ENCODE measurements around the gene NDRG3.
"Not testable (repeated sequence)": the region's sequence is repeated elsewhere in the genome, so short reads cannot be mapped to it uniquely, and the experiment has no call there.

NDRG3 gene

GRCh38 chr20:36641506-36641843, 104.4 kb downstream of the NDRG3 start:
- no peak for DNase-seq

- DNase-seq: not testable (repeated sequence)
Observed at GRCh38 chr20:36638876-36639400, 107.0 kb downstream of the NDRG3 start.

GRCh38 chr20:36634342-36634741, 111.5 kb downstream of the NDRG3 start:
- DNase-seq: no peak

- no peak for DNase-seq
Observed at GRCh38 chr20:36633285-36633772, 112.6 kb downstream of the NDRG3 start.

- DNase-seq: no peak
Observed at GRCh38 chr20:36632487-36633284, 113.2 kb downstream of the NDRG3 start.

DNA sequence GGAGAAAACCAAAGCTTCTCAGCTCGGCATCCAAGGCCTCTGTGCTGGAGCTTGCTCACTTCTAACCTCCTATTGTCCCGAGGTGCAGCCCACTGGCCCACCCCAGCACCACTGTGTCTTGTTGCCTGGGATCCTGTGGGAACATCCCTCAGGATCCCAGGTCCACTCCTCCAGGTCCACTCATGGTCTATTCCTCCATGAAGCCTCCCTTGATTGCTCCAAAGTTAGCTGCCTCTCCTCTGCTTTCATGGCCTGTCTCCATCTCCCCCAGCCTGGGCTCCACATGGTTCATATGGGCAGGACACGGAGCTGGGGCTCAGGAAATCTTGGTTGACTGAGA, 113.8 kb downstream of the NDRG3 start:
- no peak for DNase-seq

- no peak for DNase-seq
Observed at GRCh38 chr20:36631646-36632045, 114.2 kb downstream of the NDRG3 start.

DNA sequence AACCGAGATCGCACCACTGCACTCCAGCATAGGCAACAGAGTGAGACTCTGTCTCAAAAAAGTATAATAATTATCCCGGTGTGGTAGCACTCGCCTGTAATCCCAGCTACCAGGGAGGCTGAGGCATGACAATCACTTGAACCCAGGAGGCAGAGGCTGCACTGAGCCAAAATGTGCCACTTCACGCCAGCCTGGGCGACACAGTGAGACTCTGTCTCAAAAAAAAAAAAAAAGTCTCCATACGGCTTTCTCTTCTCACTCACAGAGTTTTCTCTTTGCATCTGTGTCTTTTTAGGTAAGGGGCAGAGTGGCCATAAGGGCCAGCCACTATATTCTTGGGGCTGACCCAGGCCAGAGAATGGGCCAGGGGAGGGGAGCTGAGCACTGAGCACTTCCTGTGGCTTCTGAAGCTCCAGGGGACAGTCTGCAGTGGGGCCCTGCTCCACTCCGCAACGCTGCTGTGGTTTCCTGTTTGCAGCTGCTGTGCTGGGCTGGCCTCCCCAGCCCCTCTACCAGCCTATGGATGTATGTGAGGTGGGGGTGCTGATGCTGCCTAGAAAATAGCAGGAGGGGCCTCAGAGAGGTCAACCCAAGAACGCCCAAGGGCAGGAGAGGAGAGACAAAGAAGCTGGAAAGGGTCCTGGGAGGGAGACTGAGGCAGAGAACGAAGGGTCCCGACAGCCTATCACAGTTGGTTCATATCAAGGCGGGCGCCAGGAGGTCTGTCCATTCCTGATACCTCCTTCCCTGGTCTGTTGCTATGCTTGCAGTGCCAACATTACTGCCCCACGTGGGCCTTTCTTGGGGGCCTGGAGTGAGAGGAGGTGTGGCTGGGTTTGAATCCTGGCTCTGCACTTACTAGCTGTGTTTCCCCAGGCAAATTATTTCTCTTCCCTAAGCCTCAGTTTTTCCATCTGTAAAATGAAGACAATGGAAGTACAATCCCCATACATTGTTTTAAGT, 115.9 kb downstream of the NDRG3 start:
- DNase-seq: no peak

GRCh38 chr20:36628076-36628475, 117.8 kb downstream of the NDRG3 start:
- DNase-seq: no peak

DNA sequence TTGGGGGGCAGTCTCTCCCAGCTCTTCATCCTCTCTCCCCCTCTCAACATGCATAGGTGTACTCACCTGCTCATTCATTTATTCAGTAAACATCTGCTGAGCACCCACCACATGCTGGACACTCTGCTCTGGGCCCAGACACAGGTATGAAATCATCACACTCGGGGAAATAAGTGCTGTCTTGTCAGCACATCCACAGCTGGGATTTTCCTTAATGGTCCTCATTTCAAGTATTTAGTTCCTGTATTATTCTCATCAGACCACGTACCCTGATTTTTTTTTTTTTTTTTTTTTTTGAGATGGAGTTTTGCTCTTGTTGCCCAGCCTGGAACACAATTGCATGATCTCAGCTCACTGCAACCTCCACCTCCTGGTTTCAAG, 121.0 kb downstream of the NDRG3 start:
- no peak for DNase-seq

- DNase-seq: no peak
Observed at GRCh38 chr20:36624068-36624943, 121.6 kb downstream of the NDRG3 start.

- DNase-seq: no peak
Observed at GRCh38 chr20:36623444-36623843, 122.4 kb downstream of the NDRG3 start.

DNA sequence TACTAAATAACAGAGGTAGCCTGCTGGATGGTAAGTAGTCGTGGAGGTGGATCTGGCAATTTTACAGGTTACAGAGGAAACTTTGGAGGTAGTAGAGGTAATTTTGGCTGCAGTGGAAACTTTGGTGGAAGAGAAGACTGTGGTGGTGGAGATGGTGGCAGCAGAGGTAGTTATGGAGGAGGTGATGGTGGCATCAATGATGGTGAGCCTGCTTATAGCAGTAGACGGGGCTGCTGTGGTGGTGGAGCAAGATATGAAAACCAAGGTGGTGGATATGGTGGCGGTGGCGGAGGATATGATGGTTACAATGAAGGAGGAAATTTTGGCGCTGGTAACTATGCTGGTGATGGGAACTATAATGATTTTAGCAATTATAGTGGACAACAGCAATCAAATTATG, 125.0 kb downstream of the NDRG3 start:
- no peak for DNase-seq

DNA sequence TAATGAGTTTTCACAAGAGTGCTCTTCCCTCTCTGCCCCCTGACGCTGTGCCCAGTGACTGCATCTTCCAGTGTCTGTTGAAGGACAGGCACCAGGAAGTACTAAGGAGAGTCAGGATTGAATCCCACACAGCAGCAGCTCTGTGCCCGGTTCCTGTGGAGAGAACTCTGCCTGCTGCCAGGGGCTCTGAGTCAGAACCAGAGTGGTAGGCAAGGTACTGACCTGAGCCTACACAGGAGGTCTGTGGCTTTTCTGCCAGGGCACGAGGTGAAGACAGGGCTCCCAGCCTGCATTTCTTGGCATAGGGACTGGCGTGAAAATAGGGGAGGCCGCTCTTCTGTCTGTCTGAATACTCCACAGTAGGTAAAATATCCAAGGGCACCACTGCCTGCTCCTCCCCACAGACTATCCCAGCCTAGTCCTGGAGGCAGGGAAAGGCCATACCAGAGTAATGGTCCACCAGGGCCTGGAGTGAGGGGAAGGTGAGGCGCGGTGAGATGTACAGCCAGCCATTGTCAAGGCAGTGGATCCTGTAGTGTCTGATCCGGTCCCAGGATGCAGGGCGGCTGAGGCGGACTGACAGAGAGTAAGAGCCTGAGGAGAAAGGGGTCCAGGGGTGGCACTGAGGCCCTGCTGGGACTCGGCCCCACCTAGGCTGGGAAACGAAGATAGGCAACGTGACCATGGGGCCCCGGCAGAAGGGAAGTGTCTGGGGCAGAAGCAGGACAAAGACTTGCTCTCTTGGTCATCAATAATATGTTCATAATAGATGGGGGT, 130.9 kb downstream of the NDRG3 start:
- DNase-seq: no peak

DNA sequence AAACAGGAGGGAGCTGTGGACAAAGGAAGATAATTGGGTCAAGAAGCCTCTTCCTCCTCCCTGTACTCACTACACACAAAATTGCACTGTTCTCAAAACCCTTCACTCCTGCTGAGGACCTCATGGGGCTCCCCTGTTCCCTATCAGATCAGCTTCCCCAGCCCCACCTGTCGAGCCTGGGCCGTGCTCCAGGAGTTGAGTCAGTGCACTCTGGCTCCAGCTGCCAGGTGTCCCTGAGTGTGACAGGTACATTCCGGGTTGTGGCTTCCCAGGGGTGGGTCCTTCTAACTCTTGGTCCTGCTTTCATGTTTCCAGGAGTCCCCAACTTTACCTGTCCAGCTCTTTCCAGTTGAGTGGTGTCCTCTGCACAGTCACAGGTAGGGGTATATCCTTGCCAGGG, 131.9 kb downstream of the NDRG3 start:
- no peak for DNase-seq

DNA sequence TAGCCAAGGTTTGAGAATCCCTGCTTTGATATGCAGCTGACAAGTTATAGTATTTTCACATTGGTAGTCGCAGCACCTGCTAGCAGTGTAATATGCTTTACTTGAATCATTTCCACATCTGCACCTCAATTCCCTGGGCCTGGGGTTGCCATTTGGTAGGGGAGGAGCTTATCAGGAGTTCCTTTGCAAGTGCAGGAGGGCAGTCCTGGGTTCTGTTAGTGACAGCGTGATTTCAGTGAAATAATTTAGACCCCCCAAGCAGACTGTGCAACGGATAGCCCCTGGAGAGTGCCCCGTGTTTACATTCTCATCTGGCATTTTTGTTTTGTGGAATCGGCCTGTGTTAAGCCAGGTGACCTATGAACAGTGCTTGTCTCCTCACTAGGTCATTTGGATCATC, 134.3 kb downstream of the NDRG3 start:
- DNase-seq: no peak

DNA sequence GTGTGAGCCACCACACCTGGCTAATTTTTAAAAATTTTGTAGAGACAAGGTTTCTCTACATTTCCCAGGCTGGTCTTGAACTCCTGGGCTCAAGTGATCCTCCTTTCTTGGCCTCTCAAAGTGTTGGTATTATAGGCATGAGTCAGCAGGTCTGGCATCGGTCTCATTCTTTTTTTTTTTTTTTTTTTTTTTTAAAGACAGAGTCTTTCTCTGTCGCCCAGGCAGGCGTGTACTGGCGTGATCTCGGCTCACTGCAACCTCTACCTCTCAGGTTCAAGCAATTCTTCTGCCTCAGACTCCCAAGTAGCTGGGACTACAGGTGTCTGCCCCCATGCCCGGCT, 137.5 kb downstream of the NDRG3 start:
- not testable (repeated sequence) for DNase-seq

GRCh38 chr20:36607586-36608387, 138.1 kb downstream of the NDRG3 start:
- no peak for DNase-seq

DNA sequence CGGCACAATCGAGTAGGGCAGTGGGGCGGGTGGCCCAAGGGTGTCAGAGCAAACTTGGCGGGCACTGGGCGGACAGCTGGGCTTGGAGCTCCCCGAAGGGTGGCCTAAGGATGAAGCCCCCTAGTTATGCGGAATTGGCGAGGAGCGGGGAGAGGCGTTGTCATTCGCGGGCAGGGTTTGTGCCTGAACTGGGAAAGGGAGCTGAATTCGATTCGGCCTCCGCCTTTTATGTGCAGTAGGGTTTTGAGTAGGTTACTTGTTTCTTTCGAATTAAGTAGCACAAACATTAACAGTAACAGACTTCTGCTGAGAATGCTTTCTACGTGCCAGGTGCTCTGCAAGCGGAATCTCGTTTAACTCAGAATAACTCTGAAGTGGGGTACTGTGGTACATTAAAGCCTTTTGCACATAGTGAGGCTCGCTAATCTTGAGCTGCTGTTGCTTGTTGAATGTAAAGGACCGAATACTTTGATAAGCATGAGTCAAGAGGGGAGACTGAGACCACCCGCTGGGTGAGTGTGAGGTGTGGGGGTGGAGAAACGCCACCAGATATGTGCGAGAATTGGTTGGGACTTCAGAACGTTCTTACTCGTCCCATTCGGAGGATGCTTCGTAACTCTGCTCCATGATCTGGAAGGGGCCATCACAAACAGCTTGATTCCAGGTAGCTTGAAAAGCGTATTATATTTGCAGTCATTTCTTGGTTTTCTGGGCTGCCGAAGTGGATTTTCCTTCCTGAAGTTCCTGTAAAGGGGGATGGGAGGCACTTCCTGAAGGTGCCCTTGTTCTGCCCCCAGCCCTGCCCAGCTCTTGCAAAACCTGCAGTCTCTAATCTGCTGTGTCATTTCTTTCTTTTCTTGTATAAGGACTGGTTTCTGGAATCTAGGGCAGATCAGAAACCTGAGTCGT, 139.5 kb downstream of the NDRG3 start:
- no peak for DNase-seq
